Transverse colon (tissue), 4 donors: ENCODE measurements around the gene RGS11. TPM values are rescaled to one million over a fixed set of nuclear protein-coding genes. Genes with fewer than 3 reads are reported as not detected.
A peak's percentile ranks its signal among the peaks of the same experiment; 100 is the strongest.

Experiments
- DNase-seq: peaks from one replicate; pipeline ENCODE4 v3.0.0-alpha.2; 2019
- H3K27ac ChIP-seq, 4 donors: fragments of 200-600 bp; sonication (generic); 2 replicates each; pipeline ENCODE4 v1.5.1; 2016 to 2018; ENCODE audit warnings: inconsistent platforms in 4 of 4
- H3K27me3 ChIP-seq: fragments of 200-600 bp; sonication (generic); 2 replicates; pipeline ENCODE4 v1.5.1; 2017; ENCODE audit warnings: inconsistent platforms
- H3K36me3 ChIP-seq, 4 donors: fragments of 200-600 bp; sonication (generic); 2 replicates each; pipeline ENCODE4 v1.5.1; 2017 to 2019; ENCODE audit warnings: inconsistent platforms in 4 of 4
- H3K4me1 ChIP-seq, 4 donors: fragments of 200-600 bp; sonication (generic); 2 replicates each; pipeline ENCODE4 v1.5.1; 2017 to 2020; ENCODE audit warnings: inconsistent platforms in 4 of 4
- H3K4me3 ChIP-seq, 4 donors: fragments of 200-600 bp; sonication (generic); 1 replicate in 1 of 4; 2 replicates in 3 of 4; pipeline versions ENCODE4 v1.5.1 to v1.6.1; 2017 to 2019; ENCODE audit warnings: inconsistent platforms in 4 of 4
- H3K9me3 ChIP-seq, 2 donors: fragments of 200-600 bp; sonication (generic); 2 replicates each; pipeline ENCODE4 v1.5.1; 2017 to 2019; ENCODE audit warnings: inconsistent platforms in 2 of 2
- EP300 ChIP-seq: sonication (generic); formaldehyde crosslinking; IDR thresholded peaks from one replicate; pipeline ENCODE4 v1.6.1; 2017; ENCODE audit warnings: antibody characterized with exemption, low read depth
- POLR2A ChIP-seq: fragments of 450-650 bp; IDR thresholded peaks from one replicate; pipeline ENCODE4 v1.6.1; 2016; ENCODE audit warnings: antibody characterized with exemption, mild to moderate bottlenecking, moderate library complexity
- POLR2AphosphoS5 ChIP-seq, 3 donors: sonication (generic); formaldehyde crosslinking; IDR thresholded peaks; one replicate each; pipeline ENCODE4 v1.6.1; 2016; ENCODE audit warnings: antibody characterized with exemption in 3 of 3
- WGBS, 2 donors: methylation state at CpG; one replicate each; pipeline ENCODE4 v1.1.5; 2018; ENCODE audit warnings: low coverage in 1 of 2; 5-methylcytosine and 5-hydroxymethylcytosine counted together
- in situ Hi-C, 4 donors: fragments of 200-750 bp; cut with MboI; loops; one replicate each; pipeline versions ENCODE4 v1.15.0 to v1.15.1; 2017; ENCODE audit warnings: low sequenced_read_pairs in 3 of 4, low pct_ligation_motif_present in 1 of 4, low pct_unique_long_range_greater_than_20kb in 1 of 4
- intact Hi-C: fragments of 100-400 bp; cut with DNase I; formaldehyde crosslinking; loops from one replicate; pipeline ENCODE4 v1.15.1; 2023; ENCODE audit warnings: low total_unique reads
- total RNA-seq, 4 donors: library from RNA; depleted of rRNA; stranded (reverse); fragments of >200 nt; gene quantifications; one replicate each; pipeline ENCODE4 v1.1.0, GENCODE V29; 2016
- TF ChIP-seq, protein P1 (sequence below), 5 experiments: fragments of 200-600 bp in 3 of 5; fragments of 450-650 bp in 2 of 5; sonication (generic) in 3 of 5; IDR thresholded peaks; 1 replicate in 2 of 5; 2 replicates in 3 of 5; pipeline ENCODE4 v1.5.1; 2016 to 2017; ENCODE audit warnings: antibody characterized with exemption in 5 of 5, inconsistent platforms in 3 of 5, mild to moderate bottlenecking in 2 of 5, moderate library complexity in 1 of 5

RGS11 gene
- 10 to 100 TPM in 1 of 4 donors, 1 to 10 TPM in 3; 2.0 to 24.3 (median 6.7) TPM for total RNA-seq

DNA sequence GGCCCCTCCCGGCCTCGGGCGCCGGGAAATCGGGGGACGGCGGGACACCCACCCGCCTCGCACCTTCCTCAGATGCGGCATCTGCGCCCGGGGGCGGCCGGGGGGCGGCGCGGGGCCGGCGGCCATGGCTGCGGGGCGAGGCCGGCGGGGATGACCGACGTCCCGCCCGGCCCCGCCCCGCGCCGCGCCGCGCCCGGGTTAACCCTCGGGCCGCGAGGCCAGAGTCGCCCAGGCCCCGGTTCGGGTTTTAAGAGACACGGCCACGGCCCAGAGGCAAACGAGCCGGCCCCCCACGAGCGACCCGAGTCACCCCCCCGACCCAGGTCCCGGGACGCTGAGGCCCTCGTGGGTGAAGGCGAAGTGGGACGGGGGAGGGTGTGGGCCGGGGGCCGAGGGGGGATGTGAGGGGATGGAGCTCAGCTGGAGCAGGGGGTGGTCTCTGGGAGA lies at the start of gene RGS11:
Gene RGS11, minus strand, starts transcription at position 159 of the 447 bp plus-strand sequence. Its CDS starts 33 bp downstream, at position 126.
- TF ChIP-seq EP300 (no peak), POLR2AphosphoS5 (IDR thresholded peaks at IDR 0.05) (no peak)
- H3K27ac ChIP-seq, result peak within 1 kb of the TSS in 1 of 4 donors; percentile 14
- in situ Hi-C loops (no loop called here), intact Hi-C loops (no loop called here)
- 2% methylated on average over 35 of the region's 56 CpGs; no CpG with 5 or more reads in 1 of the 2 donors for WGBS, 2 donors
- no peaks in the 10 kb centered on the region for H3K9me3 ChIP-seq
- H3K27me3 ChIP-seq, result peaks cover 37% of the 10 kb centered on the region
- no peaks in the 10 kb centered on the region for H3K36me3 ChIP-seq
- no peak for DNase-seq
- H3K4me1 ChIP-seq, result peaks cover 8 to 27% (median 22%) of the 10 kb centered on the region in 4 donors
- H3K4me3 ChIP-seq, result peak within 1 kb of the TSS; percentile 17 to 61 (median 39)

DNA sequence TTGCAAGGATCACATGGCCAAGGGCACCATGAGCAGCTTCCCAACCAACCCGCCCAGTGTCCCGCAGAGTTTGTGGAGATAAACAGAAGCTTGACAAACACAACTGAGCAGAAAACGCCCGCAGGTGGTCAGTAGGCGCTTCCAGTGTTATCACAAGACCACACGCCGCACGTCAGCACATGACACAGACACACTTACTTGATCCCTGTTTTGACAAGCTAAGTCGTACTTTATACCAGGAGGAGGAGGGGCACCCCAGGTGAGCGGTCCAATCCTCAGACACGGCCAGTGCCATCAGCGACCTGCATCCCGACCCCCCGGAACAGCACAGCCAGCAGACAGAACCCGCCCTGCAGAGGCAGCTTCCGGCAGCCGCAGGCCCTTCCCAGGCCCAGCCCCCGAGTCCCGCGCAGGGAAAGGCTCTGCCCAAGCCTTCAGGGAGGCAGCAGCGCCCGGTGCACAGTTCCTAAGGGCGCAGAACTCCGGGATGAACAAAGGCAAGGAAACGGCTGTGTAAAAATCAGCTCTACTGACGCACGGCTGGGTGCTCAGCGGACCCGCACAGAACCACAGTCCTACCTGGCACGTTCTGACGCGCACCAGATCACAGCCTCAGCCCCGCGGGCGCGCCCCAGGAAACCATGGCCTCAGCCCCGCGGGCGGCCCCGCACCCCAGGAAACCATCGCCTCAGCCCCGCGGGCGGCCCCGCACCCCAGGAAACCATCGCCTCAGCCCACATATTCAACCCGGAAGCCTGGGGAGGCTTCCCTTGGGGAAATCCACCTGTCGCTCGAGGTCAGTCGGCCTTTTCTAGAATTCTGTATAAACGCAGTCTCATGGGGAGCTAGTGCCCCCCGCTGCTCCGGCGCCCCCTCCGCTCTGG lies 48.9 kb upstream of the RGS11 start:
- Histone ChIP-seq H3K4me1 (peaks cover 18 to 49% (median 36%) of the 10 kb centered on the region in 4 donors), H3K27ac (peak overlapping the region; percentile 57 to 95 (median 91)), H3K4me3 (peak overlapping the region in 2 of 4 donors; percentile 12 to 24), H3K36me3 (no peaks in the 10 kb centered on the region), H3K27me3 (no peaks in the 10 kb centered on the region), H3K9me3 (no peaks in the 10 kb centered on the region)
- intact Hi-C loops, result no loop called here
- WGBS, 2 donors, result 56 to 70% methylated on average over 4 to 45 of the region's 55 CpGs
- TF ChIP-seq POLR2A (peak; percentile 48), POLR2AphosphoS5 (IDR thresholded peaks at IDR 0.05) (no peak)
- in situ Hi-C loops, result no loop called here
- DNase-seq, result peak; percentile 42

DNA sequence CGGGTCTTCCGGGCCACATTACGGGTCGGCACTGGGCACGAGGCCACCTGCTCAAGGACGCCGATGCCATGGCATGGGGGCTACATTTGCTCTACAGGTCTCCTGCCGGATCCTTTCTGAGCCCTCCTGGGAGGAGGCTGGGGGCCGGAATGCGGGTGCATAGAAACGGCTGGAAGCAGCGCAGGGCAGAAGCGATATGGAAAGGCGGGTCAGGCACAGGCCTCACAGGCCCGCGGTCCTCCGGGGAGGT lies 48.4 kb upstream of the RGS11 start:
- H3K4me1 ChIP-seq, result peaks cover 18 to 46% (median 36%) of the 10 kb centered on the region in 4 donors
- in situ Hi-C loops (no loop called here), intact Hi-C loops (no loop called here)
- H3K4me3 ChIP-seq, result no peak overlapping the region
- no peaks in the 10 kb centered on the region for H3K36me3 ChIP-seq
- H3K9me3 ChIP-seq, result no peaks in the 10 kb centered on the region
- 87% methylated on average over 17 of the region's 17 CpGs; no CpG with 5 or more reads in 1 of the 2 donors for WGBS, 2 donors
- DNase-seq, result no peak
- H3K27me3 ChIP-seq, result no peaks in the 10 kb centered on the region
- TF ChIP-seq EP300 (no peak), POLR2A (no peak), POLR2AphosphoS5 (IDR thresholded peaks at IDR 0.05) (no peak)
- TF ChIP-seq, protein P1, sequence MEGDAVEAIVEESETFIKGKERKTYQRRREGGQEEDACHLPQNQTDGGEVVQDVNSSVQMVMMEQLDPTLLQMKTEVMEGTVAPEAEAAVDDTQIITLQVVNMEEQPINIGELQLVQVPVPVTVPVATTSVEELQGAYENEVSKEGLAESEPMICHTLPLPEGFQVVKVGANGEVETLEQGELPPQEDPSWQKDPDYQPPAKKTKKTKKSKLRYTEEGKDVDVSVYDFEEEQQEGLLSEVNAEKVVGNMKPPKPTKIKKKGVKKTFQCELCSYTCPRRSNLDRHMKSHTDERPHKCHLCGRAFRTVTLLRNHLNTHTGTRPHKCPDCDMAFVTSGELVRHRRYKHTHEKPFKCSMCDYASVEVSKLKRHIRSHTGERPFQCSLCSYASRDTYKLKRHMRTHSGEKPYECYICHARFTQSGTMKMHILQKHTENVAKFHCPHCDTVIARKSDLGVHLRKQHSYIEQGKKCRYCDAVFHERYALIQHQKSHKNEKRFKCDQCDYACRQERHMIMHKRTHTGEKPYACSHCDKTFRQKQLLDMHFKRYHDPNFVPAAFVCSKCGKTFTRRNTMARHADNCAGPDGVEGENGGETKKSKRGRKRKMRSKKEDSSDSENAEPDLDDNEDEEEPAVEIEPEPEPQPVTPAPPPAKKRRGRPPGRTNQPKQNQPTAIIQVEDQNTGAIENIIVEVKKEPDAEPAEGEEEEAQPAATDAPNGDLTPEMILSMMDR (IDR thresholded peaks at IDR 0.05), result no peak
- peak overlapping the region in 3 of 4 donors; percentile 88 to 95 (median 94) for H3K27ac ChIP-seq

DNA sequence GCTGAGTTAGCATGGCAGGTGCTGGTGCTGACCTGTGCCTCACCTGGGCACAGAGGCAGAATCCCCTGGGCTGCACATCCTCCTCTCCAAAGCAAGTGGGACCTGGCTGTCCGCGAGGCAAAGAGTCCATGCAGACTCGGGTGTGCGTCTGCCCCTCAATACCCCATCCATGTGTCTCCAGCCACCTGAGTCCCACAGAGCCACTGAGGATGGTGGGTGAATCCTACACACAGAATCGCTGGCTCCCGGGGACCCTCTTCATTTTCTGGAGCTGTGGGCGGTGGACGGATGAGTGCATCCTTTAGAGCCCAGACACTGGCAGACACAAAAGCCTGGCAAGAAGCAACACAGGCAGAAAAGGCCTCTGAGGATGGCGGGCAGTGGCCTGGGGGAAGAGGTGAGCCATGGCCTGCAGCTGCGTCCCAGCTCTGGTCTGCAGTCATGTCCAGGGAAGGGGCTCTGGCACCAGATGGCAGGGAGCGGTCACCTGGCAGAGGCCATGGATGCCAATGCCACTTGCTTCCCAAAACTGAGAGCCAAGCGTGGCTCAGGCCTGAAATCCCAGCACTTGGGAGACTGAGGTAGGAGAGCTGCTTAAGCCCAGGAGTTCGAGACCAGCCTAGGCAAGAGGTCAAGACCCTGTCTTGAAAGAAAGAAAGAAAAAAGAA lies 46.9 kb upstream of the RGS11 start:
- Histone ChIP-seq H3K27me3 (no peaks in the 10 kb centered on the region), H3K4me3 (no peak overlapping the region), H3K27ac (no peak overlapping the region), H3K36me3 (no peaks in the 10 kb centered on the region), H3K9me3 (no peaks in the 10 kb centered on the region), H3K4me1 (peaks cover 11 to 32% (median 24%) of the 10 kb centered on the region in 4 donors)
- TF ChIP-seq POLR2A (no peak), EP300 (no peak), POLR2AphosphoS5 (IDR thresholded peaks at IDR 0.05) (no peak)
- TF ChIP-seq, protein P1 (IDR thresholded peaks at IDR 0.05), result no peak
- no peak for DNase-seq
- in situ Hi-C loops, result no loop called here
- 95% methylated on average over 13 of the region's 13 CpGs; no CpG with 5 or more reads in 1 of the 2 donors for WGBS, 2 donors
- intact Hi-C loops, result no loop called here

DNA sequence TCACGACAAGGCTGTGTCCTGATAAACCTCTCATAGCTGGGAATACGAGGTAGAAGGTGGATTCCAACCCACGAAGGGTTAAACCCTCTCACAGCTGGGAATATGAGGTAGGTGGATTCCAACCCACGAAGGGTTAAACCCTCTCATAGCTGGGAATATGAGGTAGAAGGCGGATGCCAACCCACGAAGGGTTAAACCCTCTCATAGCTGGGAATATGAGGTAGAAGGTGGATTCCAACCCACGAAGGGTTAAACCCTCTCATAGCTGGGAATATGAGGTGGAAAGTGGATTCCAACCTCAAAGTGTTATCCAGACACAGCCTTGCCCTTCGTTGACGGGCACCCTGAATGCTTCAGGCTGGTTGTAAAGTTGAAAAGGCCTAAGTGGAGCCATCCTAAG lies 45.8 kb upstream of the RGS11 start:
- DNase-seq, result no peak
- Histone ChIP-seq H3K27ac (no peak overlapping the region), H3K9me3 (no peaks in the 10 kb centered on the region), H3K4me1 (peaks cover 11 to 21% (median 15%) of the 10 kb centered on the region in 4 donors), H3K36me3 (no peaks in the 10 kb centered on the region), H3K27me3 (no peaks in the 10 kb centered on the region), H3K4me3 (no peak overlapping the region)
- no peak for TF ChIP-seq POLR2AphosphoS5 (IDR thresholded peaks at IDR 0.05)
- TF ChIP-seq, protein P1 (IDR thresholded peaks at IDR 0.05), result no peak
- TF ChIP-seq EP300, result no peak
- TF ChIP-seq POLR2A, result no peak
- in situ Hi-C loops, result no loop called here
- intact Hi-C loops, result no loop called here
- WGBS, 2 donors, result 69 to 78% methylated on average over 7 to 9 of the region's 9 CpGs
